Vagina (tissue), 2 donors: ENCODE results near the gene FITM2.

Experiments
- CTCF ChIP-seq, 3 experiments: fragments of 450-650 bp in 2 of 3; fragments of 200-600 bp in 1 of 3; sonication (generic) in 1 of 3; IDR thresholded peaks; one replicate each; pipeline ENCODE4 v1.5.1; 2017 to 2019; ENCODE audit warnings: antibody characterized with exemption in 3 of 3, mild to moderate bottlenecking in 2 of 3, moderate library complexity in 2 of 3
- POLR2A ChIP-seq, 2 donors: fragments of 450-650 bp; IDR thresholded peaks; one replicate each; pipeline ENCODE4 v1.6.1; 2017; ENCODE audit warnings: antibody characterized with exemption in 2 of 2, mild to moderate bottlenecking in 2 of 2, moderate library complexity in 2 of 2
- POLR2AphosphoS5 ChIP-seq, 2 donors: sonication (generic); formaldehyde crosslinking; IDR thresholded peaks; one replicate each; pipeline ENCODE4 v1.9.0; 2017; ENCODE audit warnings: antibody characterized with exemption in 2 of 2, mild to moderate bottlenecking in 2 of 2, low read depth in 1 of 2; ENCODE audit not compliant: insufficient read depth in 1 of 2

- TF ChIP-seq POLR2AphosphoS5 (IDR thresholded peaks at IDR 0.05; ENCODE audit: insufficient read depth in 1 of 2, low read depth in 1 of 2) (no peak), CTCF (IDR thresholded peaks at IDR 0.05) (no peak), POLR2A (IDR thresholded peaks at IDR 0.05) (no peak)
These were observed 47.8 kb upstream of the FITM2 start for GRCh38 chr20:44358776-44359175.
